A549 (cell line): Measurements from ENCODE around the gene ETV3L. TPM values are rescaled to one million over a fixed set of nuclear protein-coding genes. Genes with fewer than 3 reads are reported as not detected.

Experiments used
- ATAC-seq, 2 experiments: fragments of 200-7000 bp in 1 of 2; fragments of >200 bp in 1 of 2; cut with Nextera tagmentation in 1 of 2; cut with Tn5 transposase in 1 of 2; 3 replicates each; pipeline versions ENCODE4 v1.8.0 to v1.9.1; 2018 to 2020; ENCODE audit warnings: mild to moderate bottlenecking in 1 of 2, moderate library complexity in 1 of 2
- CTCF ChIA-PET: fragments of 300-600 bp; sonication (Branson Sonifier 250); formaldehyde crosslinking; extraction: SDS; loops from one replicate; lab custom pipeline; 2021; ENCODE audit warnings: antibody characterized with exemption, inconsistent platforms; lab: Yijun Ruan, JAX
- POLR2A ChIA-PET: fragments of 350-600 bp; formaldehyde crosslinking; extraction: SDS; loops from one replicate; lab custom pipeline; 2021; ENCODE audit warnings: antibody characterized with exemption, inconsistent platforms; lab: Yijun Ruan, JAX
- DNase-seq, 2 experiments: peaks; one replicate each; pipeline versions ENCODE4 v3.0.0 to v3.0.0-alpha.2; 2011 to 2016; ENCODE audit warnings: low read depth in 1 of 2, low spot score in 1 of 2
- FAIRE-seq: peaks from 2 replicates; lab custom pipeline; 2011; peaks lifted over from hg19 to GRCh38; lab: Jason Lieb, UNC
- H3K27ac ChIP-seq, 2 experiments: fragments of >200 bp; sonication (Bioruptor Twin); formaldehyde crosslinking; 3 replicates each; pipeline ENCODE4 v1.5.1; 2016 to 2017
- H3K4me1 ChIP-seq: fragments of >200 bp; sonication (Bioruptor Twin); formaldehyde crosslinking; 3 replicates; pipeline ENCODE4 v1.6.1; 2016
- H3K4me2 ChIP-seq: fragments of >200 bp; sonication (Bioruptor Twin); formaldehyde crosslinking; 3 replicates; pipeline ENCODE4 v1.6.1; 2016
- H3K4me3 ChIP-seq: fragments of >200 bp; sonication (Bioruptor Twin); formaldehyde crosslinking; 3 replicates; pipeline ENCODE4 v1.5.1; 2016
- H3K9me3 ChIP-seq: fragments of >200 bp; sonication (Bioruptor Twin); formaldehyde crosslinking; 3 replicates; pipeline ENCODE4 v1.6.1; 2016
- BHLHE40 ChIP-seq: IDR thresholded peaks from 2 replicates; pipeline ENCODE4 v1.6.1; 2012; ENCODE audit warnings: low read depth, low read length, inconsistent platforms
- CBX2 ChIP-seq: fragments of 200-600 bp; sonication (generic); IDR thresholded peaks from 2 replicates; pipeline ENCODE4 v1.6.1; 2016; ENCODE audit warnings: low read depth, mild to moderate bottlenecking, borderline replicate concordance
- CBX8 ChIP-seq: fragments of 200-600 bp; sonication (generic); IDR thresholded peaks from 2 replicates; pipeline ENCODE4 v1.6.1; 2016
- CEBPB ChIP-seq, 2 experiments: fragments of >200 bp in 1 of 2; sonication (Bioruptor Twin) in 1 of 2; formaldehyde crosslinking in 1 of 2; IDR thresholded peaks; 2 replicates each; pipeline ENCODE4 v1.6.1; 2012 to 2016
- EHF ChIP-seq: fragments of 250-450 bp; sonication (Bioruptor Pico); IDR thresholded peaks from 2 replicates; pipeline ENCODE4 v1.5.0; 2020; ENCODE audit warnings: mild to moderate bottlenecking
- EHMT2 ChIP-seq: fragments of 200-600 bp; sonication (generic); IDR thresholded peaks from 2 replicates; pipeline ENCODE4 v1.6.1; 2016; ENCODE audit warnings: antibody characterized with exemption, low read depth, mild to moderate bottlenecking, moderate library complexity
- ELK1 ChIP-seq: fragments of 150-350 bp; IDR thresholded peaks from 2 replicates; pipeline ENCODE4 v1.6.1; 2014; ENCODE audit warnings: low read depth, mild to moderate bottlenecking, low read length
- EP300 ChIP-seq, 2 experiments: fragments of >200 bp; sonication (Bioruptor Twin); formaldehyde crosslinking; IDR thresholded peaks; 2 replicates in 1 of 2; 3 replicates in 1 of 2; pipeline ENCODE4 v1.6.1; 2016 to 2017
- ESRRA ChIP-seq: fragments of 150-350 bp; IDR thresholded peaks from 2 replicates; pipeline ENCODE4 v1.6.1; 2014; ENCODE audit warnings: mild to moderate bottlenecking, low read length, borderline replicate concordance
- FOSL2 ChIP-seq, 2 experiments: fragments of 450-650 bp in 1 of 2; fragments of >200 bp in 1 of 2; sonication (Bioruptor Twin) in 1 of 2; formaldehyde crosslinking; IDR thresholded peaks; 2 replicates each; pipeline versions ENCODE4 v1.5.0 to v1.6.1; 2016 to 2020; ENCODE audit warnings: mild to moderate bottlenecking in 1 of 2, moderate library complexity in 1 of 2
- HDAC2 ChIP-seq: fragments of 200-600 bp; sonication (generic); IDR thresholded peaks from 2 replicates; pipeline ENCODE4 v1.6.1; 2016
- HOXA7 ChIP-seq: fragments of 250-450 bp; sonication (Bioruptor Pico); IDR thresholded peaks from 2 replicates; pipeline ENCODE4 v1.5.0; 2020; ENCODE audit warnings: mild to moderate bottlenecking, moderate library complexity
- HOXB5 ChIP-seq: fragments of 250-450 bp; sonication (Bioruptor Pico); IDR thresholded peaks from 2 replicates; pipeline ENCODE4 v1.5.0; 2020; ENCODE audit warnings: mild to moderate bottlenecking, moderate library complexity
- JUN ChIP-seq, 2 experiments: fragments of >200 bp; sonication (Bioruptor Twin); formaldehyde crosslinking; IDR thresholded peaks; 2 replicates in 1 of 2; 3 replicates in 1 of 2; pipeline ENCODE4 v1.6.1; 2016 to 2017
- JUNB ChIP-seq: fragments of >200 bp; sonication (Bioruptor Twin); formaldehyde crosslinking; IDR thresholded peaks from 2 replicates; pipeline ENCODE4 v1.6.1; 2016
- MAX ChIP-seq: IDR thresholded peaks from 2 replicates; pipeline ENCODE4 v1.6.1; 2012
- MYC ChIP-seq: IDR thresholded peaks from 2 replicates; pipeline ENCODE4 v1.6.1; 2012; ENCODE audit warnings: mild to moderate bottlenecking, inconsistent platforms, low read length, improper control_type of control experiment, borderline replicate concordance
- NFE2L2 ChIP-seq: fragments of 150-350 bp; conservative IDR thresholded peaks from 2 replicates; pipeline ENCODE4 v1.6.1; 2014; ENCODE audit warnings: low read length
- PHF8 ChIP-seq: fragments of 200-600 bp; sonication (generic); IDR thresholded peaks from 2 replicates; pipeline ENCODE4 v1.6.1; 2016; ENCODE audit warnings: low read depth, mild to moderate bottlenecking, antibody characterized with exemption, moderate library complexity, borderline replicate concordance
- POLR2AphosphoS2 ChIP-seq: conservative IDR thresholded peaks from 2 replicates; pipeline ENCODE4 v1.6.1; 2012; ENCODE audit warnings: low read length, improper control_type of control experiment, inconsistent platforms
- RARB ChIP-seq: fragments of 250-450 bp; sonication (Bioruptor Pico); IDR thresholded peaks from 2 replicates; pipeline ENCODE4 v1.8.0; 2021; ENCODE audit warnings: mild to moderate bottlenecking, moderate library complexity
- REST ChIP-seq: fragments of 200-600 bp; sonication (generic); IDR thresholded peaks from 2 replicates; pipeline ENCODE4 v1.6.1; 2016; ENCODE audit warnings: antibody characterized with exemption, mild to moderate bottlenecking, moderate library complexity
- RFX5 ChIP-seq: fragments of 450-650 bp; IDR thresholded peaks from 2 replicates; pipeline ENCODE4 v1.7.1; 2014; ENCODE audit warnings: antibody characterized with exemption, mild to moderate bottlenecking, moderate library complexity
- RNF2 ChIP-seq: fragments of 200-600 bp; sonication (generic); IDR thresholded peaks from 2 replicates; pipeline ENCODE4 v1.6.1; 2016; ENCODE audit warnings: low read depth, mild to moderate bottlenecking, antibody characterized with exemption, moderate library complexity, borderline replicate concordance
- SREBF2 ChIP-seq: fragments of 450-650 bp; IDR thresholded peaks from 2 replicates; pipeline ENCODE4 v1.6.1; 2014; ENCODE audit warnings: mild to moderate bottlenecking, moderate library complexity
- TFCP2L1 ChIP-seq: fragments of 250-450 bp; sonication (Bioruptor Pico); IDR thresholded peaks from 2 replicates; pipeline ENCODE4 v1.5.0; 2021; ENCODE audit warnings: mild to moderate bottlenecking
- ZC3H11A ChIP-seq: fragments of 450-650 bp; IDR thresholded peaks from 2 replicates; pipeline ENCODE4 v1.6.1; 2014; ENCODE audit warnings: antibody characterized with exemption, mild to moderate bottlenecking
- ZFP36 ChIP-seq: fragments of 450-650 bp; IDR thresholded peaks from 2 replicates; pipeline ENCODE4 v1.6.1; 2014; ENCODE audit warnings: borderline replicate concordance; ENCODE audit not compliant: partially characterized antibody
- ZNF302 ChIP-seq: fragments of 250-450 bp; sonication (Bioruptor Pico); IDR thresholded peaks from 2 replicates; pipeline ENCODE4 v1.9.0; 2021; ENCODE audit warnings: inconsistent platforms, mild to moderate bottlenecking, moderate library complexity
- ZSCAN20 ChIP-seq: fragments of 250-450 bp; sonication (Bioruptor Pico); IDR thresholded peaks from 2 replicates; pipeline ENCODE4 v1.8.0; 2022; ENCODE audit warnings: mild to moderate bottlenecking, moderate library complexity
- WGBS: methylation state at CpG from one replicate; pipeline ENCODE4 v1.1.6; 2017; ENCODE audit errors: missing lambda C conversion rate; 5-methylcytosine and 5-hydroxymethylcytosine counted together
- polyA plus RNA-seq, 4 experiments: library from polyadenylated mRNA; depleted of rRNA in 3 of 4; stranded (reverse); fragments of >200 nt; fragmentation: RNase III in 1 of 4; extraction: RNeasy Plus Mini Kit Qiagen cat#74134 plus additional on column Dnase treatment in 1 of 4; gene quantifications; 2 replicates in 3 of 4; 3 replicates in 1 of 4; pipeline ENCODE4 v1.2.3, GENCODE V29; 2011 to 2017

The ETV3L gene
- polyA plus RNA-seq, 2 of the 4 experiments (the other 2 are of a cell fraction) = not detected

- Histone ChIP-seq H3K4me1 (peaks cover 14% of the 10 kb centered on the region), H3K4me2 (peak overlapping the region; percentile 88), H3K9me3 (no peaks in the 10 kb centered on the region), H3K27ac (peak overlapping the region; percentile 91 to 98), H3K4me3 (peak overlapping the region; percentile 96)
- no peak for FAIRE-seq
- POLR2A ChIA-PET = interaction anchor here (0.8 kb wide), 1 partner anchor 48 kb away, joined by 3 read pairs; no protein-coding TSS in a partner anchor
- peak; percentile 21 to 22; a peak in 5 of 6 replicates for ATAC-seq
- peak; percentile 31 to 46 for DNase-seq
- TF ChIP-seq EHMT2 (no peak), ZC3H11A (no peak), ZFP36 (no peak), RNF2 (no peak), BHLHE40 (no peak), CBX2 (no peak), RFX5 (no peak), RARB (CRISPR knock-in tag) (no peak), ZNF302 (CRISPR knock-in tag) (no peak), HOXB5 (CRISPR knock-in tag) (no peak), JUN (IDR thresholded peaks at IDR 0.05) (no peak), EHF (CRISPR knock-in tag) (no peak), TFCP2L1 (no peak), ESRRA (no peak)
- WGBS = 1% methylated on average over 25 of the region's 36 CpGs
- CTCF ChIA-PET = interaction anchor here (0.9 to 6.3 kb wide), 6 partner anchors 18 to 975 kb away, joined by 3 to 51 read pairs (median 3); no protein-coding TSS in a partner anchor
Measured at GRCh38 chr1:157137408-157138219, 38.0 kb upstream of the ETV3L start.

- peak overlapping the region; percentile 96 for H3K4me3 ChIP-seq
- TF ChIP-seq HDAC2 = no peak
- TF ChIP-seq JUNB = no peak
- TF ChIP-seq ZSCAN20 = no peak
- TF ChIP-seq POLR2AphosphoS2 = no peak
- TF ChIP-seq CBX2 = no peak
- no peak for TF ChIP-seq NFE2L2
- TF ChIP-seq EP300 (IDR thresholded peaks at IDR 0.05) = no peak
- no peak for TF ChIP-seq CEBPB (IDR thresholded peaks at IDR 0.05)
- TF ChIP-seq MYC = no peak
- POLR2A ChIA-PET = no interaction called here
- peak overlapping the region; percentile 88 for H3K4me2 ChIP-seq
- WGBS = 41% methylated on average over 4 of the region's 4 CpGs
- ATAC-seq (no peak; a peak in 1 of 6 replicates), DNase-seq (peak in 1 of 2 experiments; percentile 26), FAIRE-seq (no peak)
- CTCF ChIA-PET = interaction anchor here (0.9 to 6.3 kb wide), 9 partner anchors 10 to 976 kb away, joined by 3 to 51 read pairs (median 4); no protein-coding TSS in a partner anchor
- H3K4me1 ChIP-seq = peaks cover 14% of the 10 kb centered on the region
- H3K9me3 ChIP-seq = no peaks in the 10 kb centered on the region
- peak overlapping the region; percentile 91 to 98; a peak in 5 of 6 replicates for H3K27ac ChIP-seq
Measured at GRCh38 chr1:157137046-157137407, 37.4 kb upstream of the ETV3L start.

- peaks cover 14% of the 10 kb centered on the region for H3K4me1 ChIP-seq
- WGBS = 47% methylated on average over 4 of the region's 4 CpGs
- CTCF ChIA-PET = interaction anchor here (0.9 to 5.8 kb wide), 6 partner anchors 10 to 48 kb away, joined by 4 to 43 read pairs (median 8); no protein-coding TSS in a partner anchor
- 0 out of 3 replicates have a peak overlapping the region, but pooled peaks have one; percentile 96 for H3K4me3 ChIP-seq
- no peaks in the 10 kb centered on the region for H3K9me3 ChIP-seq
- POLR2A ChIA-PET = no interaction called here
- DNase-seq (peak; percentile 14 to 30), ATAC-seq (no peak), FAIRE-seq (no peak)
- H3K27ac ChIP-seq = 0 out of 6 replicates have a peak overlapping the region, but pooled peaks of 1 of the 2 experiments have one; percentile 1
- H3K4me2 ChIP-seq = peak overlapping the region; percentile 88
- TF ChIP-seq ZNF302 (CRISPR knock-in tag) = no peak
- TF ChIP-seq EHMT2 = no peak
- no peak for TF ChIP-seq HOXA7 (CRISPR knock-in tag)
- TF ChIP-seq SREBF2 = no peak
- no peak for TF ChIP-seq EP300 (IDR thresholded peaks at IDR 0.05)
- TF ChIP-seq REST = no peak
- TF ChIP-seq CBX8 = no peak
- TF ChIP-seq MAX = no peak
- no peak for TF ChIP-seq JUNB
- TF ChIP-seq HDAC2 = no peak
- TF ChIP-seq ELK1 = no peak
- no peak for TF ChIP-seq CBX2
- TF ChIP-seq MYC = no peak
- no peak for TF ChIP-seq PHF8
- no peak for TF ChIP-seq FOSL2 (IDR thresholded peaks at IDR 0.05)
- TF ChIP-seq FOSL2 (CRISPR knock-in tag; IDR thresholded peaks at IDR 0.05) = no peak
- no peak for TF ChIP-seq ZSCAN20
Measured at GRCh38 chr1:157136133-157136532, 36.5 kb upstream of the ETV3L start.
